Measurements from ENCODE around the gene ANO1.

ANO1 gene

GRCh38 chr11:70040869-70041501 is 37.1 kb upstream of the ANO1 start:
- Histone ChIP-seq H3K27ac (ENCODE audit: low read length) (no peak overlapping the region), H3K9me3 (replicated peaks; ENCODE audit: insufficient read depth, low read length) (no peaks in the 10 kb centered on the region)

GRCh38 chr11:70043482-70043881 is 34.6 kb upstream of the ANO1 start:
- H3K9me3 ChIP-seq (replicated peaks; ENCODE audit: insufficient read depth, low read length) = no peaks in the 10 kb centered on the region
- no peaks in the 10 kb centered on the region for H3K79me2 ChIP-seq (ENCODE audit: low read length)
- TF ChIP-seq CTCF (IDR thresholded peaks at IDR 0.05; ENCODE audit: low read length) = no peak
- TF ChIP-seq EZH2 (optimal IDR thresholded peaks at IDR 0.05; ENCODE audit: low read depth, low read length) = no peak
- TF ChIP-seq EZH2phosphoT487 (IDR thresholded peaks at IDR 0.05; ENCODE audit: low read length) = no peak
- no peak overlapping the region for H3K4me3 ChIP-seq (ENCODE audit: low read length)
- no peak overlapping the region for H3K27ac ChIP-seq (ENCODE audit: low read length)
- no peaks in the 10 kb centered on the region for H3K4me1 ChIP-seq (ENCODE audit: low read length)
- H3K27me3 ChIP-seq (replicated peaks; ENCODE audit: insufficient read depth, low read length) = peaks cover 96% of the 10 kb centered on the region
- H3K9ac ChIP-seq (ENCODE audit: low read length) = no peak overlapping the region
- no peaks in the 10 kb centered on the region for H3F3A ChIP-seq (ENCODE audit: insufficient read depth, low read length)
- no peaks in the 10 kb centered on the region for H4K20me1 ChIP-seq (ENCODE audit: insufficient read depth, low read length)
- no peak for DNase-seq
- H3K9me2 ChIP-seq (replicated peaks; ENCODE audit: insufficient read depth, low read length) = no peaks in the 10 kb centered on the region
- H3K4me2 ChIP-seq (ENCODE audit: low read depth, low read length) = no peak overlapping the region
- no peak overlapping the region for H2AFZ ChIP-seq (ENCODE audit: low read length)
- H3K36me3 ChIP-seq (replicated peaks; ENCODE audit: insufficient read depth, low read length) = no peaks in the 10 kb centered on the region

More at GRCh38 chr11:70040869-70041501, 37.1 kb upstream of the ANO1 start:
- no peak overlapping the region for H3K4me2 ChIP-seq (ENCODE audit: low read depth, low read length)
- H3K9me2 ChIP-seq (replicated peaks; ENCODE audit: insufficient read depth, low read length) = no peaks in the 10 kb centered on the region
- TF ChIP-seq EZH2phosphoT487 (IDR thresholded peaks at IDR 0.05; ENCODE audit: low read length) (no peak), EZH2 (optimal IDR thresholded peaks at IDR 0.05; ENCODE audit: low read depth, low read length) (no peak), CTCF (IDR thresholded peaks at IDR 0.05; ENCODE audit: low read length) (no peak)
- H3K27me3 ChIP-seq (replicated peaks; ENCODE audit: insufficient read depth, low read length) = peaks cover 95% of the 10 kb centered on the region
- H4K20me1 ChIP-seq (ENCODE audit: insufficient read depth, low read length) = no peaks in the 10 kb centered on the region
- no peak for DNase-seq
- no peaks in the 10 kb centered on the region for H3K79me2 ChIP-seq (ENCODE audit: low read length)
- no peaks in the 10 kb centered on the region for H3K36me3 ChIP-seq (replicated peaks; ENCODE audit: insufficient read depth, low read length)
- no peak overlapping the region for H2AFZ ChIP-seq (ENCODE audit: low read length)
- H3F3A ChIP-seq (ENCODE audit: insufficient read depth, low read length) = no peaks in the 10 kb centered on the region
- H3K4me3 ChIP-seq (ENCODE audit: low read length) = no peak overlapping the region
- no peak overlapping the region for H3K9ac ChIP-seq (ENCODE audit: low read length)
- H3K4me1 ChIP-seq (ENCODE audit: low read length) = no peaks in the 10 kb centered on the region

- H3K4me3 ChIP-seq (ENCODE audit: low read length) = no peak overlapping the region
- no peaks in the 10 kb centered on the region for H3K79me2 ChIP-seq (ENCODE audit: low read length)
- no peak overlapping the region for H3K27ac ChIP-seq (ENCODE audit: low read length)
- H3K9ac ChIP-seq (ENCODE audit: low read length) = no peak overlapping the region
- no peak overlapping the region for H3K4me2 ChIP-seq (ENCODE audit: low read depth, low read length)
- TF ChIP-seq EZH2 (optimal IDR thresholded peaks at IDR 0.05; ENCODE audit: low read depth, low read length) = no peak
- TF ChIP-seq EZH2phosphoT487 (IDR thresholded peaks at IDR 0.05; ENCODE audit: low read length) = no peak
- no peak for TF ChIP-seq CTCF (IDR thresholded peaks at IDR 0.05; ENCODE audit: low read length)
- H3K27me3 ChIP-seq (replicated peaks; ENCODE audit: insufficient read depth, low read length) = peaks cover 91% of the 10 kb centered on the region
- no peaks in the 10 kb centered on the region for H3F3A ChIP-seq (ENCODE audit: insufficient read depth, low read length)
- H2AFZ ChIP-seq (ENCODE audit: low read length) = no peak overlapping the region
- no peaks in the 10 kb centered on the region for H3K9me2 ChIP-seq (replicated peaks; ENCODE audit: insufficient read depth, low read length)
- H3K4me1 ChIP-seq (ENCODE audit: low read length) = no peaks in the 10 kb centered on the region
- no peaks in the 10 kb centered on the region for H3K36me3 ChIP-seq (replicated peaks; ENCODE audit: insufficient read depth, low read length)
- no peak for DNase-seq
- no peaks in the 10 kb centered on the region for H3K9me3 ChIP-seq (replicated peaks; ENCODE audit: insufficient read depth, low read length)
- H4K20me1 ChIP-seq (ENCODE audit: insufficient read depth, low read length) = no peaks in the 10 kb centered on the region
Observed at GRCh38 chr11:70046089-70046488, 32.0 kb upstream of the ANO1 start.
